Left kidney (tissue), 2 donors: ENCODE results near the gene CNTN4. TPM values are rescaled to one million over a fixed set of nuclear protein-coding genes. Genes with fewer than 3 reads are reported as not detected.

Experiments used
- DNase-seq: peaks from one replicate; pipeline ENCODE4 v3.0.0-alpha.2; 2013
- polyA plus RNA-seq: library from polyadenylated mRNA; unstranded; fragments of 120-200 nt; gene quantifications from one replicate; pipeline ENCODE4 v1.2.1, GENCODE V29; 2013; ENCODE audit not compliant: insufficient read length

CNTN4 gene
- polyA plus RNA-seq, 1 donor: 30.1 TPM

GRCh38 chr3:2148561-2149340, 50.1 kb downstream of the CNTN4 start:
- DNase-seq: no peak

- DNase-seq: no peak
These were observed 54.4 kb downstream of the CNTN4 start for GRCh38 chr3:2153053-2153452.

GRCh38 chr3:2153547-2153946, 54.9 kb downstream of the CNTN4 start:
- no peak for DNase-seq

GRCh38 chr3:2154621-2155020, 56.0 kb downstream of the CNTN4 start:
- DNase-seq: no peak

GRCh38 chr3:2156244-2156847, 57.7 kb downstream of the CNTN4 start:
- DNase-seq: no peak

- no peak for DNase-seq
These were observed 60.2 kb downstream of the CNTN4 start for GRCh38 chr3:2158828-2159227.

GRCh38 chr3:2166552-2166951, 67.9 kb downstream of the CNTN4 start:
- DNase-seq: no peak

- no peak for DNase-seq
These were observed 74.0 kb downstream of the CNTN4 start for GRCh38 chr3:2172561-2173171.

- no peak for DNase-seq
These were observed 82.0 kb downstream of the CNTN4 start for GRCh38 chr3:2180634-2181033.

- no peak for DNase-seq
These were observed 100.2 kb downstream of the CNTN4 start for GRCh38 chr3:2198776-2199279.

- DNase-seq: no peak
These were observed 105.4 kb downstream of the CNTN4 start for GRCh38 chr3:2204054-2204453.

- DNase-seq: no peak
These were observed 107.0 kb downstream of the CNTN4 start for GRCh38 chr3:2205692-2206091.

- DNase-seq: no peak
These were observed 107.9 kb downstream of the CNTN4 start for GRCh38 chr3:2206536-2206935.

- DNase-seq: no peak
These were observed 112.9 kb downstream of the CNTN4 start for GRCh38 chr3:2211568-2211967.

- no peak for DNase-seq
These were observed 113.5 kb downstream of the CNTN4 start for GRCh38 chr3:2212206-2212605.

- DNase-seq: no peak
These were observed 119.7 kb downstream of the CNTN4 start for GRCh38 chr3:2218375-2218774.

- DNase-seq: no peak
These were observed 120.2 kb downstream of the CNTN4 start for GRCh38 chr3:2218816-2219215.

GRCh38 chr3:2236203-2236602, 137.5 kb downstream of the CNTN4 start:
- DNase-seq: no peak

GRCh38 chr3:2244137-2244536, 145.5 kb downstream of the CNTN4 start:
- no peak for DNase-seq

- DNase-seq: no peak
These were observed 148.4 kb downstream of the CNTN4 start for GRCh38 chr3:2246873-2247648.

GRCh38 chr3:2247831-2248230, 149.2 kb downstream of the CNTN4 start:
- DNase-seq: no peak

GRCh38 chr3:2250783-2251182, 152.1 kb downstream of the CNTN4 start:
- DNase-seq: no peak

GRCh38 chr3:2261747-2262146, 163.1 kb downstream of the CNTN4 start:
- DNase-seq: no peak
